Gastrocnemius medialis (tissue), 4 donors: ENCODE measurements around the gene PRKN. TPM values are rescaled to one million over a fixed set of nuclear protein-coding genes. Genes with fewer than 3 reads are reported as not detected.

Experiments used
- ATAC-seq, 2 donors: fragments of 150-250 bp; one replicate each; pipeline ENCODE4 v1.9.1; 2016
- DNase-seq, 2 donors: peaks; one replicate each; pipeline ENCODE4 v3.0.0-alpha.2; 2019
- H3K27ac ChIP-seq, 4 donors: fragments of 200-600 bp; sonication (generic); 1 replicate in 1 of 4; 2 replicates in 3 of 4; pipeline ENCODE4 v1.5.1; 2016 to 2018; ENCODE audit warnings: mild to moderate bottlenecking in 2 of 4, moderate library complexity in 1 of 4
- H3K27me3 ChIP-seq, 3 donors: fragments of 200-600 bp; sonication (generic) in 2 of 3; 1 replicate in 1 of 3; 2 replicates in 2 of 3; pipeline versions ENCODE4 v1.5.1 to v1.6.0; 2016 to 2019; ENCODE audit warnings: mild to moderate bottlenecking in 1 of 3, moderate library complexity in 1 of 3
- H3K36me3 ChIP-seq, 2 donors: fragments of 200-600 bp; sonication (generic) in 1 of 2; one replicate each; pipeline ENCODE4 v1.5.1; 2017 to 2018
- H3K4me1 ChIP-seq, 2 donors: fragments of 200-600 bp; sonication (generic) in 1 of 2; one replicate each; pipeline ENCODE4 v1.5.1; 2016 to 2017; ENCODE audit warnings: mild to moderate bottlenecking in 2 of 2
- H3K4me3 ChIP-seq, 4 donors: fragments of 200-600 bp; sonication (generic) in 3 of 4; 1 replicate in 1 of 4; 2 replicates in 3 of 4; pipeline ENCODE4 v1.5.1; 2016 to 2019; ENCODE audit warnings: mild to moderate bottlenecking in 2 of 4
- H3K9me3 ChIP-seq, 3 donors: fragments of 200-600 bp; sonication (generic) in 2 of 3; 1 replicate in 1 of 3; 2 replicates in 2 of 3; pipeline ENCODE4 v1.5.1; 2016 to 2019
- POLR2A ChIP-seq, 2 donors: fragments of 450-650 bp; IDR thresholded peaks; one replicate each; pipeline ENCODE4 v1.6.1; 2017; ENCODE audit warnings: antibody characterized with exemption in 2 of 2, mild to moderate bottlenecking in 2 of 2, moderate library complexity in 2 of 2
- in situ Hi-C, 4 donors: fragments of 200-750 bp; cut with MboI; loops; one replicate each; pipeline versions ENCODE4 v1.15.0 to v1.8.0; 2017; ENCODE audit warnings: low sequenced_read_pairs in 4 of 4
- intact Hi-C: fragments of 100-400 bp; cut with DNase I; formaldehyde crosslinking; loops from one replicate; pipeline ENCODE4 v1.15.1; 2023; ENCODE audit warnings: low total_unique reads
- total RNA-seq, 4 donors: library from RNA; depleted of rRNA; stranded (reverse); fragments of >200 nt; gene quantifications; one replicate each; pipeline versions ENCODE4 v1.1.0 to v1.2.3, GENCODE V29; 2016
- TF ChIP-seq, protein P1 (sequence below), 5 experiments: fragments of 450-650 bp in 3 of 5; fragments of 200-600 bp in 2 of 5; sonication (generic) in 2 of 5; IDR thresholded peaks in 4 of 5; conservative IDR thresholded peaks in 1 of 5; 1 replicate in 4 of 5; 2 replicates in 1 of 5; pipeline ENCODE4 v1.5.1; 2016 to 2019; ENCODE audit warnings: antibody characterized with exemption in 5 of 5, mild to moderate bottlenecking in 3 of 5, moderate library complexity in 3 of 5

The PRKN gene
- total RNA-seq, 4 donors from 2014 or later: 8.4 to 21.6 (median 13.7) TPM

DNA sequence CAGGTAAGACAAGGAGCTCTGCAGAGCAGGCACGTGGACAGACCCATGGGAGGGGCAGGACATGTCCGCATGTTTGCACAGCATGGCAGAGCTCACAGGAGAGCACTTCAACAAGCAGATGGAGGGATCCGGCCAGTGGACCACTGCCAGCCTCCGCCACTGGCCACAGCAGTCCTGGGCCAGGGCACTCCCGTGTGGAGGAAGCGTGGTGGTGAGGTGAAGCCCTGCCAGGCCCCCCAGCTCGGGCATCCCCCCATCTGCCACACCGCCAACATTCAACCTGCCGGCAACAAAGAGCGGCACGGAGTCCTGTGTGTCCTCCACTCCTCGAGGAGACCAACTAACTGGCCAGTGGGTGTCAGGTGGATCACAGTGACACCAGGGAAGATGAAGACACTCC, 1349.5 kb downstream of the PRKN start:
- Histone ChIP-seq H3K36me3 (no peaks in the 10 kb centered on the region), H3K4me1 (peaks cover 4 to 7% of the 10 kb centered on the region in 2 donors), H3K9me3 (no peaks in the 10 kb centered on the region), H3K27ac (no peak overlapping the region), H3K27me3 (no peaks in the 10 kb centered on the region), H3K4me3 (no peak overlapping the region)
- intact Hi-C loops (no loop called here), in situ Hi-C loops (no loop called here)
- DNase-seq (no peak), ATAC-seq (no peak)
- TF ChIP-seq POLR2A (IDR thresholded peaks at IDR 0.05): no peak
- TF ChIP-seq, protein P1, sequence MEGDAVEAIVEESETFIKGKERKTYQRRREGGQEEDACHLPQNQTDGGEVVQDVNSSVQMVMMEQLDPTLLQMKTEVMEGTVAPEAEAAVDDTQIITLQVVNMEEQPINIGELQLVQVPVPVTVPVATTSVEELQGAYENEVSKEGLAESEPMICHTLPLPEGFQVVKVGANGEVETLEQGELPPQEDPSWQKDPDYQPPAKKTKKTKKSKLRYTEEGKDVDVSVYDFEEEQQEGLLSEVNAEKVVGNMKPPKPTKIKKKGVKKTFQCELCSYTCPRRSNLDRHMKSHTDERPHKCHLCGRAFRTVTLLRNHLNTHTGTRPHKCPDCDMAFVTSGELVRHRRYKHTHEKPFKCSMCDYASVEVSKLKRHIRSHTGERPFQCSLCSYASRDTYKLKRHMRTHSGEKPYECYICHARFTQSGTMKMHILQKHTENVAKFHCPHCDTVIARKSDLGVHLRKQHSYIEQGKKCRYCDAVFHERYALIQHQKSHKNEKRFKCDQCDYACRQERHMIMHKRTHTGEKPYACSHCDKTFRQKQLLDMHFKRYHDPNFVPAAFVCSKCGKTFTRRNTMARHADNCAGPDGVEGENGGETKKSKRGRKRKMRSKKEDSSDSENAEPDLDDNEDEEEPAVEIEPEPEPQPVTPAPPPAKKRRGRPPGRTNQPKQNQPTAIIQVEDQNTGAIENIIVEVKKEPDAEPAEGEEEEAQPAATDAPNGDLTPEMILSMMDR (IDR thresholded peaks at IDR 0.05 in 4 of 5, conservative IDR thresholded peaks at IDR 0.05 in 1 of 5): no peak

DNA sequence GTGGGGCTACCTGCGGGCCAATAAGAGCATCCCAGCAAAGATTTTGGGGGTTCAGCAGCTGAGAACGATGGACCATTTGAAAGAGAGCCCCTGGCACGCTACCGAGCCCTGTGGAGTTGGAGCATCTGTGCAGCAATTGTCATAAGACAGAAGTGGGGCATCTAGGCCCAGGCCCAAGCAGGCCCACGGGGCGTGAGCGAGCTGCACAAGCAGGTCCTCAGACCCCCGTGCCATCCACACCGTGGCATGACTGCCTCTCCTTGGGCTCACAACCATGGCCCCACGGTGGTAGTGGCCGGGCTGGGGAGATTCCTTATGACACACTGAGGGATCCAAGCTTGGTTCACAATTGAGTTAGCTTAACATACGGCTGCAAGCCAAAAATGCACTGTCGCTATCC, 1350.5 kb downstream of the PRKN start:
- Histone ChIP-seq H3K36me3 (no peaks in the 10 kb centered on the region), H3K4me1 (peaks cover 4 to 7% of the 10 kb centered on the region in 2 donors), H3K27ac (no peak overlapping the region), H3K27me3 (no peaks in the 10 kb centered on the region), H3K9me3 (no peaks in the 10 kb centered on the region), H3K4me3 (no peak overlapping the region)
- in situ Hi-C loops: no loop called here
- DNase-seq (no peak), ATAC-seq (no peak)
- intact Hi-C loops: no loop called here
- TF ChIP-seq POLR2A (IDR thresholded peaks at IDR 0.05): no peak
- TF ChIP-seq, protein P1 (IDR thresholded peaks at IDR 0.05 in 4 of 5, conservative IDR thresholded peaks at IDR 0.05 in 1 of 5): no peak

- DNase-seq: no peak
- Histone ChIP-seq H3K27me3 (no peaks in the 10 kb centered on the region), H3K4me3 (no peak overlapping the region), H3K9me3 (no peaks in the 10 kb centered on the region), H3K27ac (no peak overlapping the region), H3K4me1 (peaks cover 4 to 7% of the 10 kb centered on the region in 2 donors), H3K36me3 (no peaks in the 10 kb centered on the region)
- intact Hi-C loops: no loop called here
- ATAC-seq: no peak
- in situ Hi-C loops: no loop called here
- TF ChIP-seq, protein P1 (IDR thresholded peaks at IDR 0.05 in 4 of 5, conservative IDR thresholded peaks at IDR 0.05 in 1 of 5): no peak
- TF ChIP-seq POLR2A (IDR thresholded peaks at IDR 0.05): no peak
Observed at GRCh38 chr6:161376367-161376766, 1351.2 kb downstream of the PRKN start.

- Histone ChIP-seq H3K9me3 (no peaks in the 10 kb centered on the region), H3K27me3 (no peaks in the 10 kb centered on the region), H3K4me3 (peak overlapping the region in 3 of 4 donors; percentile 9 to 25 (median 21)), H3K36me3 (no peaks in the 10 kb centered on the region), H3K27ac (no peak overlapping the region), H3K4me1 (peaks cover 4 to 7% of the 10 kb centered on the region in 2 donors)
- intact Hi-C loops: loop anchor here (1.0 to 5.0 kb wide), 2 partner anchors 233 to 445 kb away; no protein-coding TSS in a partner anchor
- peak; percentile 42 to 58 for DNase-seq
- ATAC-seq: peak; percentile 30 to 64
- in situ Hi-C loops: loop anchor here (5.0 kb wide), 2 partner anchors 443 to 448 kb away; no protein-coding TSS in a partner anchor
- TF ChIP-seq, protein P1 (IDR thresholded peaks at IDR 0.05 in 4 of 5, conservative IDR thresholded peaks at IDR 0.05 in 1 of 5): peak in 1 of 5 experiments; percentile 21
- TF ChIP-seq POLR2A (IDR thresholded peaks at IDR 0.05): no peak
Observed at GRCh38 chr6:161374971-161375873, 1352.3 kb downstream of the PRKN start.
